Stomach (tissue), 4 donors: ENCODE measurements around the gene KRTAP5-9.

Experiments used
- CTCF ChIP-seq, 7 experiments: fragments of 450-650 bp in 4 of 7; fragments of 200-600 bp in 3 of 7; sonication (generic) in 3 of 7; IDR thresholded peaks; one replicate each; pipeline ENCODE4 v1.5.1; 2016 to 2019; ENCODE audit warnings: antibody characterized with exemption in 7 of 7, control low read depth in 2 of 7, mild to moderate bottlenecking in 1 of 7
- EP300 ChIP-seq: sonication (generic); formaldehyde crosslinking; IDR thresholded peaks from one replicate; pipeline ENCODE4 v1.6.1; 2017; ENCODE audit warnings: antibody characterized with exemption
- POLR2A ChIP-seq, 4 donors: fragments of 450-650 bp; IDR thresholded peaks; one replicate each; pipeline ENCODE4 v1.6.1; 2016; ENCODE audit warnings: antibody characterized with exemption in 4 of 4, control low read depth in 2 of 4, mild to moderate bottlenecking in 1 of 4, moderate library complexity in 1 of 4

DNA sequence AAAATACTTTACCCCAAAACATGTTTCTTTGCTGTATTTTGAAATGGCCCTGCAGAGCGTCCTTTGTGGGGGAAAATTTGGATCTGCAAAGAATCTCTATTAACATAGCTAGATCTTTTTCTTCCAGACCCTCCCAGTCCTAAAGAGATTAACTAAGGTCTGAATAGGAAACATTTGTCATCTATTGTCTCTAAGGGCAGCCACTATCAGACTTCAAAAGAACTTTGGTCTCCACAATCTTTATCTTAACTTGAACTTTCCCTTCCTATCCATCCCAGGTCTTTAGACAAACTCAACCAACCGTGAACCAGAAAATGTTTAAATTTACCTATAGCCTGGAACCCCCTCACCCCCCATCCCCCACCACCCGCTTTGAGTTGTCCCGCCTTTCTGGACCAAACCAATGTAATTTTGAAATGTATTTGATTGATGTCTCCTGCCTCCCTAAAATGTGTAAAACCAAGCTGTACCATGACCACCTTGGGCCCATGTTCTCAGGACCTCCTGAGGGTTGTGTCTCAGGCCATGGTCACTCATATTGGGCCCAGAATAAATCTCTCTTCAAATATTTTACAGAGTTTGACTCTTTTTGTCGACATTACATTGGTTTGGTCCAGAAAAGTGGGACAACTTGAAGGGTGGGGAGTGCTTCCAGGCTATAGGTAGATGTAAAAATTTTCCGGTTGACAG, 3.5 kb upstream of the KRTAP5-9 start:
- TF ChIP-seq EP300 (no peak), CTCF (IDR thresholded peaks at IDR 0.05) (no peak), POLR2A (IDR thresholded peaks at IDR 0.05) (no peak)
